ENCODE results near the gene CPEB3.
A peak's percentile ranks its signal among the peaks of the same experiment; 100 is the strongest.

The CPEB3 gene

GRCh38 chr10:92265687-92266258, 25.1 kb downstream of the CPEB3 start:
- no peaks in the 10 kb centered on the region for H3K4me1 ChIP-seq (ENCODE audit: control insufficient read depth, insufficient read depth, low read length, poor library complexity, severe bottlenecking)
- H3K9me3 ChIP-seq (ENCODE audit: control insufficient read depth, low read length) = no peaks in the 10 kb centered on the region
- no peak overlapping the region for H3K27ac ChIP-seq (ENCODE audit: low read depth, low read length, severe bottlenecking)
- 67 to 100% methylated on average over 1 of the region's 2 CpGs for WGBS, 2 experiments (ENCODE audit: insufficient coverage in 2 of 2)
- H3K4me3 ChIP-seq (ENCODE audit: extremely low read depth, insufficient read depth, low read length, poor library complexity, severe bottlenecking) = no peak overlapping the region
- H3K36me3 ChIP-seq (ENCODE audit: control insufficient read depth, insufficient read depth, low read length) = no peaks in the 10 kb centered on the region

- no peaks in the 10 kb centered on the region for H3K36me3 ChIP-seq (ENCODE audit: control insufficient read depth, insufficient read depth, low read length)
- WGBS, 2 experiments (ENCODE audit: insufficient coverage in 2 of 2) = 100% methylated on average over 2 of the region's 2 CpGs
- no peak overlapping the region for H3K4me3 ChIP-seq (ENCODE audit: extremely low read depth, insufficient read depth, low read length, poor library complexity, severe bottlenecking)
- no peaks in the 10 kb centered on the region for H3K4me1 ChIP-seq (ENCODE audit: control insufficient read depth, insufficient read depth, low read length, poor library complexity, severe bottlenecking)
- H3K27ac ChIP-seq (ENCODE audit: low read depth, low read length, severe bottlenecking) = no peak overlapping the region
- H3K9me3 ChIP-seq (ENCODE audit: control insufficient read depth, low read length) = no peaks in the 10 kb centered on the region
These were observed 26.6 kb downstream of the CPEB3 start for GRCh38 chr10:92264249-92264648.

- Histone ChIP-seq H3K9me3 (ENCODE audit: control insufficient read depth, low read length) (no peaks in the 10 kb centered on the region), H3K4me1 (ENCODE audit: control insufficient read depth, insufficient read depth, low read length, poor library complexity, severe bottlenecking) (no peaks in the 10 kb centered on the region), H3K36me3 (ENCODE audit: control insufficient read depth, insufficient read depth, low read length) (no peaks in the 10 kb centered on the region), H3K27ac (ENCODE audit: low read depth, low read length, severe bottlenecking) (no peak overlapping the region), H3K4me3 (ENCODE audit: extremely low read depth, insufficient read depth, low read length, poor library complexity, severe bottlenecking) (no peak overlapping the region)
- no CpG with 5 or more reads among the region's 2 CpGs for WGBS, 2 experiments (ENCODE audit: insufficient coverage in 2 of 2)
These were observed 27.5 kb downstream of the CPEB3 start for GRCh38 chr10:92263396-92263795.

GRCh38 chr10:92248566-92248965, 42.3 kb downstream of the CPEB3 start:
- WGBS, 2 experiments (ENCODE audit: insufficient coverage in 2 of 2) = 71 to 94% methylated on average over 2 of the region's 2 CpGs
- Histone ChIP-seq H3K4me1 (ENCODE audit: control insufficient read depth, insufficient read depth, low read length, poor library complexity, severe bottlenecking) (no peaks in the 10 kb centered on the region), H3K4me3 (ENCODE audit: extremely low read depth, insufficient read depth, low read length, poor library complexity, severe bottlenecking) (no peak overlapping the region), H3K9me3 (ENCODE audit: control insufficient read depth, low read length) (no peaks in the 10 kb centered on the region), H3K27ac (ENCODE audit: low read depth, low read length, severe bottlenecking) (no peak overlapping the region), H3K36me3 (ENCODE audit: control insufficient read depth, insufficient read depth, low read length) (no peaks in the 10 kb centered on the region)

GRCh38 chr10:92244796-92245195, 46.1 kb downstream of the CPEB3 start:
- no CpG with 5 or more reads among the region's 3 CpGs for WGBS, 2 experiments (ENCODE audit: insufficient coverage in 2 of 2)
- H3K4me3 ChIP-seq (ENCODE audit: extremely low read depth, insufficient read depth, low read length, poor library complexity, severe bottlenecking) = no peak overlapping the region
- peaks cover 3% of the 10 kb centered on the region for H3K4me1 ChIP-seq (ENCODE audit: control insufficient read depth, insufficient read depth, low read length, poor library complexity, severe bottlenecking)
- H3K27ac ChIP-seq (ENCODE audit: low read depth, low read length, severe bottlenecking) = no peak overlapping the region
- no peaks in the 10 kb centered on the region for H3K9me3 ChIP-seq (ENCODE audit: control insufficient read depth, low read length)
- no peaks in the 10 kb centered on the region for H3K36me3 ChIP-seq (ENCODE audit: control insufficient read depth, insufficient read depth, low read length)

- Histone ChIP-seq H3K36me3 (ENCODE audit: control insufficient read depth, insufficient read depth, low read length) (no peaks in the 10 kb centered on the region), H3K4me1 (ENCODE audit: control insufficient read depth, insufficient read depth, low read length, poor library complexity, severe bottlenecking) (peaks cover 11% of the 10 kb centered on the region), H3K9me3 (ENCODE audit: control insufficient read depth, low read length) (no peaks in the 10 kb centered on the region), H3K4me3 (ENCODE audit: extremely low read depth, insufficient read depth, low read length, poor library complexity, severe bottlenecking) (peak overlapping the region; percentile 21), H3K27ac (ENCODE audit: low read depth, low read length, severe bottlenecking) (peak overlapping the region; percentile 43)
- WGBS, 2 experiments (ENCODE audit: insufficient coverage in 2 of 2) = 0% methylated on average over 2 of the region's 8 CpGs; no CpG with 5 or more reads in 1 of the 2 experiments
These were observed 47.8 kb downstream of the CPEB3 start for GRCh38 chr10:92242910-92243671.

GRCh38 chr10:92242380-92242779, 48.5 kb downstream of the CPEB3 start:
- Histone ChIP-seq H3K9me3 (ENCODE audit: control insufficient read depth, low read length) (no peaks in the 10 kb centered on the region), H3K36me3 (ENCODE audit: control insufficient read depth, insufficient read depth, low read length) (no peaks in the 10 kb centered on the region), H3K4me1 (ENCODE audit: control insufficient read depth, insufficient read depth, low read length, poor library complexity, severe bottlenecking) (peaks cover 11% of the 10 kb centered on the region), H3K4me3 (ENCODE audit: extremely low read depth, insufficient read depth, low read length, poor library complexity, severe bottlenecking) (no peak overlapping the region), H3K27ac (ENCODE audit: low read depth, low read length, severe bottlenecking) (no peak overlapping the region)
- WGBS, 2 experiments (ENCODE audit: insufficient coverage in 2 of 2) = 60% methylated on average over 1 of the region's 2 CpGs; no CpG with 5 or more reads in 1 of the 2 experiments

- H3K9me3 ChIP-seq (ENCODE audit: control insufficient read depth, low read length) = no peaks in the 10 kb centered on the region
- H3K4me3 ChIP-seq (ENCODE audit: extremely low read depth, insufficient read depth, low read length, poor library complexity, severe bottlenecking) = peak overlapping the region; percentile 51
- whole genome bisulfite sequencing, 2 experiments (ENCODE audit: insufficient coverage in 2 of 2) = no CpG with 5 or more reads among the region's 1 CpG
- peaks cover 11% of the 10 kb centered on the region for H3K4me1 ChIP-seq (ENCODE audit: control insufficient read depth, insufficient read depth, low read length, poor library complexity, severe bottlenecking)
- H3K36me3 ChIP-seq (ENCODE audit: control insufficient read depth, insufficient read depth, low read length) = no peaks in the 10 kb centered on the region
- peak overlapping the region; percentile 82 for H3K27ac ChIP-seq (ENCODE audit: low read depth, low read length, severe bottlenecking)
These were observed 49.4 kb downstream of the CPEB3 start for GRCh38 chr10:92241501-92241900.

- Histone ChIP-seq H3K4me1 (ENCODE audit: control insufficient read depth, insufficient read depth, low read length, poor library complexity, severe bottlenecking) (peaks cover 11% of the 10 kb centered on the region), H3K9me3 (ENCODE audit: control insufficient read depth, low read length) (no peaks in the 10 kb centered on the region), H3K4me3 (ENCODE audit: extremely low read depth, insufficient read depth, low read length, poor library complexity, severe bottlenecking) (peak overlapping the region; percentile 51), H3K36me3 (ENCODE audit: control insufficient read depth, insufficient read depth, low read length) (no peaks in the 10 kb centered on the region), H3K27ac (ENCODE audit: low read depth, low read length, severe bottlenecking) (peak overlapping the region; percentile 82)
- 0% methylated on average over 6 to 7 of the region's 9 CpGs for WGBS, 2 experiments (ENCODE audit: insufficient coverage in 2 of 2)
These were observed 49.7 kb downstream of the CPEB3 start for GRCh38 chr10:92241158-92241500.

- Histone ChIP-seq H3K4me3 (ENCODE audit: extremely low read depth, insufficient read depth, low read length, poor library complexity, severe bottlenecking) (peak overlapping the region; percentile 51), H3K4me1 (ENCODE audit: control insufficient read depth, insufficient read depth, low read length, poor library complexity, severe bottlenecking) (peaks cover 11% of the 10 kb centered on the region), H3K36me3 (ENCODE audit: control insufficient read depth, insufficient read depth, low read length) (no peaks in the 10 kb centered on the region), H3K9me3 (ENCODE audit: control insufficient read depth, low read length) (no peaks in the 10 kb centered on the region), H3K27ac (ENCODE audit: low read depth, low read length, severe bottlenecking) (peak overlapping the region; percentile 82)
- 0% methylated on average over 14 to 25 of the region's 28 CpGs for WGBS, 2 experiments (ENCODE audit: insufficient coverage in 2 of 2)
These were observed 50.4 kb downstream of the CPEB3 start for GRCh38 chr10:92240289-92241157.
